H1 (cell line): Measurements from ENCODE around the gene GOLGA2. TPM values are rescaled to one million over a fixed set of nuclear protein-coding genes. Genes with fewer than 3 reads are reported as not detected.

Experiments used
- CTCF ChIA-PET: fragments of 300-600 bp; sonication (Branson Sonifier 250); formaldehyde crosslinking; loops from one replicate; lab custom pipeline; 2021; ENCODE audit not compliant: partially characterized antibody; lab: Charles Lee
- POLR2A ChIA-PET: fragments of 300-600 bp; sonication (Branson Sonifier 250); formaldehyde crosslinking; loops from one replicate; lab custom pipeline; 2021; ENCODE audit warnings: inconsistent platforms; ENCODE audit not compliant: partially characterized antibody; lab: Charles Lee
- DNase-seq, 2 experiments: peaks; one replicate each; pipeline versions ENCODE4 v3.0.0 to v3.0.0-alpha.2; 2010 to 2022; ENCODE audit warnings: low spot score in 2 of 2, low read depth in 1 of 2, mixed read lengths in 1 of 2
- FAIRE-seq: peaks from 2 replicates; lab custom pipeline; 2011; peaks lifted over from hg19 to GRCh38; lab: Jason Lieb, UNC
- H2AFZ ChIP-seq: 2 replicates; pipeline ENCODE4 v1.8.1; 2012; ENCODE audit warnings: low read length, inconsistent platforms
- H2AK5ac ChIP-seq: 2 replicates; pipeline ENCODE4 v1.6.1; 2013; ENCODE audit warnings: low read depth, low read length
- H2BK120ac ChIP-seq: replicated peaks from 2 replicates; pipeline ENCODE3; 2013; ENCODE audit warnings: low read depth, low read length, inconsistent platforms
- H2BK12ac ChIP-seq: 2 replicates; pipeline ENCODE4 v1.6.1; 2013; ENCODE audit warnings: low read depth, low read length
- H2BK15ac ChIP-seq: 2 replicates; pipeline ENCODE4 v1.6.1; 2013; ENCODE audit warnings: low read length
- H2BK20ac ChIP-seq: 2 replicates; pipeline ENCODE4 v1.6.1; 2013; ENCODE audit warnings: low read length
- H2BK5ac ChIP-seq: 2 replicates; pipeline ENCODE4 v1.6.1; 2013; ENCODE audit warnings: low read depth, low read length
- H3K14ac ChIP-seq: 2 replicates; pipeline ENCODE4 v1.6.1; 2013; ENCODE audit warnings: inconsistent platforms; ENCODE audit not compliant: insufficient read length
- H3K18ac ChIP-seq: 2 replicates; pipeline ENCODE4 v1.6.1; 2013; ENCODE audit warnings: low read length; ENCODE audit errors: extremely low read depth
- H3K23ac ChIP-seq: 2 replicates; pipeline ENCODE4 v1.6.1; 2013; ENCODE audit warnings: inconsistent platforms; ENCODE audit not compliant: insufficient read length
- H3K23me2 ChIP-seq: 2 replicates; pipeline ENCODE4 v1.6.1; 2013; ENCODE audit warnings: low read depth, low read length
- H3K27ac ChIP-seq: 2 replicates; pipeline ENCODE4 v1.6.1; 2011; ENCODE audit warnings: low read depth, low read length, inconsistent platforms
- H3K27me3 ChIP-seq, 4 experiments: replicated peaks in 1 of 4; 1 replicate in 1 of 4; 2 replicates in 3 of 4; pipeline versions ENCODE4 v1.6.1 to v1.8.1; 2011 to 2013; ENCODE audit warnings: low read length in 3 of 4, mild to moderate bottlenecking in 3 of 4, inconsistent platforms in 2 of 4, mixed read lengths in 2 of 4, moderate library complexity in 1 of 4; ENCODE audit not compliant: control insufficient read depth in 3 of 4, insufficient read depth in 3 of 4; ENCODE audit errors: extremely low read depth in 1 of 4
- H3K36me3 ChIP-seq, 4 experiments: 2 replicates each; pipeline versions ENCODE4 v1.6.1 to v1.8.1; 2011 to 2013; ENCODE audit warnings: mild to moderate bottlenecking in 4 of 4, low read length in 3 of 4, moderate library complexity in 2 of 4, control low read depth in 1 of 4, inconsistent platforms in 1 of 4; ENCODE audit not compliant: insufficient read depth in 4 of 4, control insufficient read depth in 2 of 4
- H3K4ac ChIP-seq: replicated peaks from 2 replicates; pipeline ENCODE3; 2013; ENCODE audit warnings: low read length, low read depth, mixed read lengths, inconsistent platforms; ENCODE audit not compliant: insufficient read length
- H3K4me1 ChIP-seq, 4 experiments: replicated peaks in 1 of 4; 1 replicate in 1 of 4; 2 replicates in 3 of 4; pipeline versions ENCODE4 v1.6.1 to v1.8.1; 2011 to 2013; ENCODE audit warnings: low read length in 3 of 4, inconsistent platforms in 2 of 4, mixed read lengths in 1 of 4; ENCODE audit not compliant: insufficient read depth in 4 of 4, control insufficient read depth in 3 of 4
- H3K4me2 ChIP-seq, 2 experiments: 2 replicates each; pipeline versions ENCODE4 v1.6.1 to v1.8.1; 2011 to 2013; ENCODE audit warnings: low read depth in 2 of 2, low read length in 2 of 2, control low read depth in 1 of 2, inconsistent platforms in 1 of 2, mild to moderate bottlenecking in 1 of 2; ENCODE audit not compliant: insufficient read depth in 1 of 2
- H3K4me3 ChIP-seq, 4 experiments: fragments of 200-600, 300-600 bp in 1 of 4; sonication (generic), shearing (Covaris generic), sonication (Bioruptor Twin) in 1 of 4; 2 replicates each; pipeline versions ENCODE4 v1.5.1 to v1.8.1; 2011 to 2016; ENCODE audit warnings: low read length in 4 of 4, low read depth in 3 of 4, control low read depth in 2 of 4, inconsistent platforms in 2 of 4, mild to moderate bottlenecking in 2 of 4, mixed read lengths in 1 of 4, moderate library complexity in 1 of 4; ENCODE audit not compliant: insufficient read depth in 2 of 4; ENCODE audit errors: extremely low read depth in 1 of 4
- H3K56ac ChIP-seq: replicated peaks from 2 replicates; pipeline ENCODE3; 2013; ENCODE audit warnings: low read depth, mild to moderate bottlenecking, mixed read lengths, low read length, inconsistent platforms; ENCODE audit not compliant: insufficient read length
- H3K79me1 ChIP-seq: 2 replicates; pipeline ENCODE4 v1.6.1; 2013; ENCODE audit warnings: low read depth, low read length, control low read depth
- H3K79me2 ChIP-seq, 2 experiments: 2 replicates each; pipeline versions ENCODE4 v1.6.1 to v1.8.1; 2012 to 2013; ENCODE audit warnings: low read length in 2 of 2, mild to moderate bottlenecking in 2 of 2, inconsistent platforms in 1 of 2; ENCODE audit not compliant: insufficient read depth in 2 of 2, control insufficient read depth in 1 of 2
- H3K9ac ChIP-seq, 4 experiments: replicated peaks in 1 of 4; 1 replicate in 1 of 4; 2 replicates in 3 of 4; pipeline versions ENCODE4 v1.6.1 to v1.8.1; 2011 to 2013; ENCODE audit warnings: low read depth in 3 of 4, low read length in 3 of 4, control low read depth in 2 of 4, mild to moderate bottlenecking in 2 of 4, moderate library complexity in 2 of 4, inconsistent platforms in 1 of 4; ENCODE audit errors: extremely low read depth in 1 of 4
- H3K9me3 ChIP-seq, 2 experiments: 2 replicates each; pipeline versions ENCODE4 v1.6.1 to v1.8.1; 2012 to 2013; ENCODE audit warnings: mild to moderate bottlenecking in 2 of 2, moderate library complexity in 2 of 2, control low read depth in 1 of 2, inconsistent platforms in 1 of 2, low read depth in 1 of 2, low read length in 1 of 2, mixed read lengths in 1 of 2; ENCODE audit not compliant: insufficient read depth in 2 of 2
- H4K20me1 ChIP-seq, 2 experiments: replicated peaks in 1 of 2; 2 replicates each; pipeline versions ENCODE3 to v1.8.1; 2011 to 2013; ENCODE audit warnings: inconsistent platforms in 2 of 2, low read length in 2 of 2, mild to moderate bottlenecking in 1 of 2; ENCODE audit not compliant: insufficient read depth in 2 of 2, control insufficient read depth in 1 of 2
- H4K5ac ChIP-seq: 2 replicates; pipeline ENCODE4 v1.6.1; 2013; ENCODE audit warnings: low read length, low read depth, mixed read lengths, inconsistent platforms; ENCODE audit not compliant: insufficient read length
- H4K8ac ChIP-seq: 2 replicates; pipeline ENCODE4 v1.8.0; 2013; ENCODE audit warnings: mild to moderate bottlenecking, moderate library complexity, low read length, inconsistent platforms; ENCODE audit not compliant: insufficient read depth; ENCODE audit errors: extremely low read depth
- H4K91ac ChIP-seq: replicated peaks from 2 replicates; pipeline ENCODE3; 2013; ENCODE audit warnings: low read length, mixed read lengths, inconsistent platforms; ENCODE audit not compliant: insufficient read length
- BACH1 ChIP-seq: IDR thresholded peaks from 2 replicates; pipeline ENCODE4 v1.6.1; 2012; ENCODE audit warnings: low read length, improper control_type of control experiment
- BRCA1 ChIP-seq: IDR thresholded peaks from 2 replicates; pipeline ENCODE4 v1.6.1; 2012; ENCODE audit warnings: low read depth, low read length, improper control_type of control experiment
- EZH2 ChIP-seq: fragments of 200-600 bp; sonication (generic); IDR thresholded peaks from 2 replicates; pipeline ENCODE4 v1.7.1; 2012; ENCODE audit warnings: low read depth, mild to moderate bottlenecking, moderate library complexity, low read length, inconsistent platforms; ENCODE audit not compliant: severe bottlenecking
- NANOG ChIP-seq: IDR thresholded peaks from 2 replicates; pipeline ENCODE4 v1.6.1; 2011; ENCODE audit warnings: low read length, low read depth, mild to moderate bottlenecking, inconsistent platforms; ENCODE audit not compliant: insufficient read depth, poor library complexity, severe bottlenecking
- SP2 ChIP-seq: IDR thresholded peaks from 2 replicates; pipeline ENCODE4 v1.6.1; 2012; ENCODE audit warnings: mild to moderate bottlenecking, low read length, inconsistent platforms
- TAF7 ChIP-seq: optimal IDR thresholded peaks from 2 replicates; pipeline ENCODE3; 2011; ENCODE audit warnings: low read depth, mild to moderate bottlenecking, inconsistent platforms, low read length, moderate library complexity, borderline replicate concordance
- TCF12 ChIP-seq: IDR thresholded peaks from 2 replicates; pipeline ENCODE4 v1.6.1; 2011; ENCODE audit warnings: low read depth, mild to moderate bottlenecking, low read length
- WGBS, 2 experiments: shearing (Covaris generic) in 1 of 2; methylation state at CpG; one replicate each; pipeline versions ENCODE4 v1.1.6 to v1.1.7; 2013 to 2015; ENCODE audit warnings: low lambda C conversion rate in 2 of 2, mixed read lengths in 2 of 2, inconsistent platforms in 1 of 2, low coverage in 1 of 2, missing lambda C conversion rate in 1 of 2; ENCODE audit not compliant: insufficient replicate concordance in 2 of 2, insufficient coverage in 1 of 2, insufficient read length in 1 of 2; ENCODE audit errors: extremely low coverage in 1 of 2, missing lambda C conversion rate in 1 of 2; 5-methylcytosine and 5-hydroxymethylcytosine counted together
- polyA plus RNA-seq, 7 experiments: library from polyadenylated mRNA; depleted of rRNA in 3 of 7; stranded (reverse) in 5 of 7; unstranded in 2 of 7; fragments of >200 nt in 5 of 7; fragments of 200-250 nt in 2 of 7; gene quantifications; 1 replicate in 5 of 7; 2 replicates in 1 of 7; 4 replicates in 1 of 7; pipeline versions ENCODE4 v1.2.1 to v1.2.3, GENCODE V29; 2011 to 2013; ENCODE audit warnings: missing spikeins in 2 of 7, mixed read lengths in 2 of 7
- total RNA-seq: library from RNA; stranded (reverse); fragmentation: NEBNext Ultra II Directional; extraction: Animal tissue kit (Norgen Biotek cat#: 25700); gene quantifications from 2 replicates; pipeline ENCODE4 v1.2.1, GENCODE V29; 2021

The GOLGA2 gene
- total and polyA plus RNA-seq, 2 of the 8 experiments (the other 6 are each of a cell fraction or from before 2014, with no cell fraction given): 13.1 to 43.6 TPM

DNA sequence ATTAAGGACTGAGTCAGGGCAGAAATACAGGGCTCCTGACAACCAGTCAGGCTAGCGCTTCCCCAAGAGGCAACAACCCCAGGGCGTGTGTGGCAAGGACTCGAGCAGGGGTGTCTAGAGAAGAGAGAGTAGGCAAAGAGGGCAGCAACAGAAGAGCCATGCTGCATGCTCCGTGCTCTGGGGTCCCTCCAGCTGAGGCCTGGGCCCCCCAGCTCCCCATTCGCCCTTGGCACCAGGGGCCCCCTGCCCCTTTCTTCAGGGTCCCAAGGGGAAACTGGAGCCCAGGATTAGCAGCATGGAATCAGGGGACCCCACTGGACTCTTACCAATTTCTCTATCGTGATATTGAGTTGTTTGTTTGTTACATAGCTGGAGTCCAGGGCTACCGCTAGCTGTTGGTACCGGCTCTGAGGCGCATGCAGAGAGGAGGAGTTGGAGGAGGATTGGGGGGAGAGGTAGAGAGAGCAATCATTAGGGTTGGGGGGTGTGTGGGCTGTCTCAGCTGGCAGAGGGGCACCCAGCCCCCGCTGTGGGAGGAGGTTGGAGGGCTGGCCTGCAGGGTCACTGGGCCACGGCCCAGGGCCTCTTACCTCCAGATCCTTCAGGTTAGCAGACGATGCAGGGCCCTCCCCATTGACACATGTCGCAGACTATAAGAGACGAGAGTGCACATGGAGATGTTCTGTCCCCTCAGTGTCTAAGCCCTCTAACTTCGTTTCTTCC lies 8.8 kb downstream of the GOLGA2 start:
- POLR2A ChIA-PET: interaction anchor here (0.6 to 1.7 kb wide), 3 partner anchors 14 to 58 kb away, joined by 3 read pairs; no protein-coding TSS in a partner anchor
- Histone ChIP-seq H3K27ac (no peak overlapping the region), H4K20me1 (peaks cover 0 to 2% of the 10 kb centered on the region in 2 experiments), H2BK15ac (no peak overlapping the region), H3K9me3 (no peaks in the 10 kb centered on the region), H2BK20ac (no peak overlapping the region), H2BK12ac (no peak overlapping the region), H3K4ac (no peak overlapping the region)
- TF ChIP-seq EZH2: no peak
- TF ChIP-seq NANOG: no peak
- TF ChIP-seq BACH1: no peak
- no peak for TF ChIP-seq TAF7
- no peak for TF ChIP-seq SP2
- TF ChIP-seq TCF12: no peak
- no peak for TF ChIP-seq BRCA1
- TF ChIP-seq, all 59 proteins: peak for 0
- H3K23me2 ChIP-seq: no peaks in the 10 kb centered on the region
- no peak overlapping the region for H4K91ac ChIP-seq
- H3K23ac ChIP-seq: no peak overlapping the region
- no peak overlapping the region for H2AK5ac ChIP-seq
- no peak overlapping the region for H3K14ac ChIP-seq
- H3K9ac ChIP-seq: no peak overlapping the region
- H3K27me3 ChIP-seq: peaks cover 0 to 3% (median 0%) of the 10 kb centered on the region in 4 experiments; a peak in 1 of 7 replicates
- H4K8ac ChIP-seq: no peak overlapping the region
- H3K56ac ChIP-seq: no peak overlapping the region
- H2AFZ ChIP-seq: no peak overlapping the region
- no peak overlapping the region for H4K5ac ChIP-seq
- H3K4me1 ChIP-seq: no peaks in the 10 kb centered on the region
- H2BK5ac ChIP-seq: no peak overlapping the region
- WGBS, 2 experiments: 91% methylated on average over 14 of the region's 15 CpGs; no CpG with 5 or more reads in 1 of the 2 experiments
- H3K18ac ChIP-seq: no peak overlapping the region
- no peaks in the 10 kb centered on the region for H3K79me1 ChIP-seq
- H3K79me2 ChIP-seq: no peaks in the 10 kb centered on the region
- no peak overlapping the region for H3K4me2 ChIP-seq
- DNase-seq (no peak), FAIRE-seq (no peak)
- no peak overlapping the region for H2BK120ac ChIP-seq
- peaks cover 3 to 24% (median 11%) of the 10 kb centered on the region in 4 experiments; a peak in 6 of 8 replicates for H3K36me3 ChIP-seq
- CTCF ChIA-PET: interaction anchor here (0.5 to 4.8 kb wide), 2 partner anchors 11 to 753 kb away, joined by 4 to 58 read pairs; no protein-coding TSS in a partner anchor
- H3K4me3 ChIP-seq: no peak overlapping the region
